Activated T-cell treated with anti-CD3 and anti-CD28 coated beads for 24 hours (primary cell): ENCODE data around the gene HEATR5B.
A peak's percentile ranks its signal among the peaks of the same experiment; 100 is the strongest.
"Not testable (repeated sequence)": the region's sequence is repeated elsewhere in the genome, so short reads cannot be mapped to it uniquely, and the experiment has no call there.

Experiments
- DNase-seq: peaks from one replicate; pipeline ENCODE4 v3.0.0-alpha.2; 2020; ENCODE audit warnings: low read depth

Gene HEATR5B

GRCh38 chr2:36981911-36982310, 102.3 kb downstream of the HEATR5B start:
- DNase-seq: no peak

- DNase-seq: not testable (repeated sequence)
Observed at GRCh38 chr2:36979007-36979406, 105.2 kb downstream of the HEATR5B start.

- DNase-seq: no peak
Observed at GRCh38 chr2:36976065-36976464, 108.1 kb downstream of the HEATR5B start.

GRCh38 chr2:36975306-36975705, 108.9 kb downstream of the HEATR5B start:
- DNase-seq: no peak

GRCh38 chr2:36973320-36973719, 110.9 kb downstream of the HEATR5B start:
- no peak for DNase-seq

GRCh38 chr2:36971990-36972389, 112.2 kb downstream of the HEATR5B start:
- DNase-seq: no peak

GRCh38 chr2:36967236-36967876, 116.8 kb downstream of the HEATR5B start:
- DNase-seq: no peak

GRCh38 chr2:36966370-36967235, 117.6 kb downstream of the HEATR5B start, which contains the start of gene STRN:
TSS of gene STRN (minus strand) at chr2:36966536. CDS start at chr2:36966463, 73 bp downstream.
- peak; percentile 97 for DNase-seq

- DNase-seq: no peak
Observed at GRCh38 chr2:36965751-36966369, 118.3 kb downstream of the HEATR5B start.

GRCh38 chr2:36965206-36965605, 119.0 kb downstream of the HEATR5B start:
- DNase-seq: no peak

GRCh38 chr2:36964496-36965058, 119.6 kb downstream of the HEATR5B start:
- DNase-seq: no peak

GRCh38 chr2:36963734-36964133, 120.4 kb downstream of the HEATR5B start:
- no peak for DNase-seq

GRCh38 chr2:36963106-36963505, 121.1 kb downstream of the HEATR5B start:
- DNase-seq: no peak

GRCh38 chr2:36960773-36961172, 123.4 kb downstream of the HEATR5B start:
- DNase-seq: no peak

GRCh38 chr2:36960005-36960675, 124.0 kb downstream of the HEATR5B start:
- no peak for DNase-seq

GRCh38 chr2:36954977-36955607, 129.1 kb downstream of the HEATR5B start:
- DNase-seq: no peak

GRCh38 chr2:36952748-36953197, 131.4 kb downstream of the HEATR5B start:
- no peak for DNase-seq

GRCh38 chr2:36951574-36951973, 132.6 kb downstream of the HEATR5B start:
- DNase-seq: no peak

GRCh38 chr2:36951027-36951518, 133.1 kb downstream of the HEATR5B start:
- DNase-seq: no peak

- no peak for DNase-seq
Observed at GRCh38 chr2:36949845-36950244, 134.3 kb downstream of the HEATR5B start.

- not testable (repeated sequence) for DNase-seq
Observed at GRCh38 chr2:36945240-36945639, 138.9 kb downstream of the HEATR5B start.
